MCF 10A (cell line): Measurements from ENCODE around the gene PRDM2. TPM values are rescaled to one million over a fixed set of nuclear protein-coding genes. Genes with fewer than 3 reads are reported as not detected.

ENCODE experiments used
- BruUV-seq: library from RNA; stranded (reverse); fragments of 400-500 nt; replicated peaks from 2 replicates; lab custom pipeline; 2021; lab: Mats Ljungman, UMichigan
- CTCF ChIA-PET: fragments of 300-600 bp; sonication (Branson Sonifier 250); formaldehyde crosslinking; extraction: SDS; loops from one replicate; lab custom pipeline; 2021; ENCODE audit warnings: antibody characterized with exemption, inconsistent platforms; lab: Yijun Ruan, JAX
- POLR2A ChIA-PET: fragments of 300-600, 350-650 bp; sonication (Branson Sonifier 250); formaldehyde crosslinking; extraction: SDS; loops from one replicate; lab custom pipeline; 2020; ENCODE audit warnings: antibody characterized with exemption, inconsistent platforms; lab: Yijun Ruan, JAX
- DNase-seq: peaks from one replicate; pipeline ENCODE4 v3.0.0-alpha.2; 2018; ENCODE audit not compliant: unreplicated experiment
- H3K27ac Mint-ChIP-seq: one replicate; pipeline ENCODE4 v1.8.0; 2022; ENCODE audit warnings: mild to moderate bottlenecking, low read depth, mixed read lengths; ENCODE audit not compliant: unreplicated experiment
- H3K27me3 Mint-ChIP-seq: one replicate; pipeline ENCODE4 v1.8.0; 2022; ENCODE audit warnings: mixed read lengths; ENCODE audit not compliant: insufficient read depth, unreplicated experiment
- H3K36me3 Mint-ChIP-seq: one replicate; pipeline ENCODE4 v1.8.0; 2022; ENCODE audit warnings: mild to moderate bottlenecking, moderate library complexity, mixed read lengths; ENCODE audit not compliant: insufficient read depth, unreplicated experiment
- H3K4me1 Mint-ChIP-seq: one replicate; pipeline ENCODE4 v1.8.0; 2022; ENCODE audit warnings: mixed read lengths; ENCODE audit not compliant: insufficient read depth, unreplicated experiment
- H3K4me3 Mint-ChIP-seq: one replicate; pipeline ENCODE4 v1.8.0; 2022; ENCODE audit warnings: mild to moderate bottlenecking, moderate library complexity, mixed read lengths; ENCODE audit not compliant: unreplicated experiment
- H3K9me3 Mint-ChIP-seq: one replicate; pipeline ENCODE4 v1.8.0; 2022; ENCODE audit warnings: mixed read lengths; ENCODE audit not compliant: unreplicated experiment
- intact Hi-C: fragments of 100-400 bp; cut with micrococcal nuclease; formaldehyde crosslinking; loops from 2 replicates; pipeline ENCODE4 v1.14.1; 2022
- total RNA-seq: library from RNA; stranded (reverse); gene quantifications from 2 replicates; pipeline ENCODE4 v1.2.3, GENCODE V29; 2022
- TF ChIP-seq, protein P1 (sequence below): fragments of 200-600 bp; IDR thresholded peaks from one replicate; pipeline ENCODE4 v1.8.0; 2022; ENCODE audit warnings: antibody characterized with exemption, mild to moderate bottlenecking; ENCODE audit not compliant: unreplicated experiment

Gene PRDM2
- total RNA-seq, 1 experiment from 2014 or later, result 26.6 TPM

DNA sequence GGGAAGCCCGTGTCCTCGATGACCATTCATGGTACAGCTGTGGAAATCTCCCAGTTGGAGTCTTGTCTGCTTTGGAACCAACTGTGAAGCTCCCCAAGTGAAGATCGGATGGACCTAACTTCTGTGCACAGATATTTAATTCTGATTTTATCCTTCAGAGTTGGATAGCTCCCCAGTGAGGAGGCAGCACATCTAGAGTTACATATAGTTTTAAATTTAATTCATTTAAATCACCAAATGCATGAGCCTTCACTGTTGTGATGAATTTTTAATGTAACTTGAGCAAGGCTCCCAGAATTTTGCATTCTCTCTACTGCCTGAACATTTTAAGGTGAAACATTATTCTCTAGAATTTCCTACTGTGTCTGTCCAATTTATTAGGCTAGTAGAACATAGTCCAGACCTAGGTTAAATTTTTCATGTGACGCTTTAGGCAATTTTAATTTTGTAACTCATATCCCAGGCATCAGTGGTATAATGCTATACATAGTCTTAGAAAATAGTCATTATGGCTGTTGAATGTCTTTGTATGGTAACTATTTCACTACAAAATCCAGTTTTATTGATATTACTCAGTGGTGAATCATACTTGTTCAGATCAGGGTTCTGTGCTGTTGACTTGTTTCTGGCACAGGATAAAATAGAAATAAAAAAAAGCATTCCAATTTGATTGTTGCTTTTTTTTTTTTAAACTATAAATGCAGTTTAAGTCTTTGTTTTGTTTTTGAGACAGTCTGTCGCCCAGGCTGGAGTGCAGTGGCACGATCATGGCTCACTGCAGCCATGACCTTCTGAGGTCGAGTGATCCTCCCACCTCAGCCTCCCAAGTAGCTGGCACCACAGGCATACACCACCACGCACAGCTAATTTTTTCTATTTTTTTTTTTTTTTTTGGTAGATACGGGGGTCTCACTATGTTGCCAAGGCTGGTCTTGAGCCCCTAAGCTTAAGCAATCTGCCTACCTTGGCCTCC lies 66.9 kb downstream of the PRDM2 start:
- Mint-ChIP-seq H3K36me3 (peaks cover 25% of the 10 kb centered on the region), H3K27ac (peak overlapping the region; percentile 61), H3K27me3 (no peaks in the 10 kb centered on the region), H3K9me3 (no peaks in the 10 kb centered on the region), H3K4me1 (peaks cover 19% of the 10 kb centered on the region), H3K4me3 (no peak overlapping the region)
- DNase-seq, result peak; percentile 45
- intact Hi-C loops, result no loop called here
- CTCF ChIA-PET, result no interaction called here
- POLR2A ChIA-PET, result interaction anchor here (0.8 kb wide), 1 partner anchor 11 kb away, joined by 3 read pairs; no protein-coding TSS in a partner anchor
- no TSS peak for BruUV-seq
- TF ChIP-seq, protein P1, sequence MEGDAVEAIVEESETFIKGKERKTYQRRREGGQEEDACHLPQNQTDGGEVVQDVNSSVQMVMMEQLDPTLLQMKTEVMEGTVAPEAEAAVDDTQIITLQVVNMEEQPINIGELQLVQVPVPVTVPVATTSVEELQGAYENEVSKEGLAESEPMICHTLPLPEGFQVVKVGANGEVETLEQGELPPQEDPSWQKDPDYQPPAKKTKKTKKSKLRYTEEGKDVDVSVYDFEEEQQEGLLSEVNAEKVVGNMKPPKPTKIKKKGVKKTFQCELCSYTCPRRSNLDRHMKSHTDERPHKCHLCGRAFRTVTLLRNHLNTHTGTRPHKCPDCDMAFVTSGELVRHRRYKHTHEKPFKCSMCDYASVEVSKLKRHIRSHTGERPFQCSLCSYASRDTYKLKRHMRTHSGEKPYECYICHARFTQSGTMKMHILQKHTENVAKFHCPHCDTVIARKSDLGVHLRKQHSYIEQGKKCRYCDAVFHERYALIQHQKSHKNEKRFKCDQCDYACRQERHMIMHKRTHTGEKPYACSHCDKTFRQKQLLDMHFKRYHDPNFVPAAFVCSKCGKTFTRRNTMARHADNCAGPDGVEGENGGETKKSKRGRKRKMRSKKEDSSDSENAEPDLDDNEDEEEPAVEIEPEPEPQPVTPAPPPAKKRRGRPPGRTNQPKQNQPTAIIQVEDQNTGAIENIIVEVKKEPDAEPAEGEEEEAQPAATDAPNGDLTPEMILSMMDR, result no peak

DNA sequence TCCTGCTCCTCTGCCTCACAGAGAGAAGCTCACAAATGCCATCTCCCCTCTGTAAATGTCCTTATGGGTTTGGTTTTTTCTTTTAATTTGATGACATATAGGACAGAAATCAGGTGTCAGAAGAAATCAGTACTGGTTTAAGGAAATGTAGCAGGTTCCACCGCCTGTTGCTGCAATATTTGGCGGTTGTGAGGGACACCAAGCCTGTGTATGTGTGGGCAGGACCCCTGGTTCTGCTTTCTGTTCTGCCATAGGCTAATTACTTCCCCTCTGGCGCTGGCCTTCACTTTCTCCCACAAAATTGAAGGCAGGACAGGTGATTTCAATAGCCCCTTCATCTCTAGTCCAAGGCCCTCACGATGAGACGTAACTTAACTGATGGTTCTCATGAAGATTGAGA lies 69.2 kb downstream of the PRDM2 start:
- Mint-ChIP-seq H3K9me3 (no peaks in the 10 kb centered on the region), H3K4me1 (peaks cover 16% of the 10 kb centered on the region), H3K27me3 (no peaks in the 10 kb centered on the region), H3K4me3 (no peak overlapping the region), H3K27ac (no peak overlapping the region), H3K36me3 (peaks cover 25% of the 10 kb centered on the region)
- BruUV-seq, result no TSS peak
- ChIA-PET POLR2A (no interaction called here), CTCF (no interaction called here)
- no peak for DNase-seq
- intact Hi-C loops, result no loop called here
- TF ChIP-seq, protein P1, result no peak

DNA sequence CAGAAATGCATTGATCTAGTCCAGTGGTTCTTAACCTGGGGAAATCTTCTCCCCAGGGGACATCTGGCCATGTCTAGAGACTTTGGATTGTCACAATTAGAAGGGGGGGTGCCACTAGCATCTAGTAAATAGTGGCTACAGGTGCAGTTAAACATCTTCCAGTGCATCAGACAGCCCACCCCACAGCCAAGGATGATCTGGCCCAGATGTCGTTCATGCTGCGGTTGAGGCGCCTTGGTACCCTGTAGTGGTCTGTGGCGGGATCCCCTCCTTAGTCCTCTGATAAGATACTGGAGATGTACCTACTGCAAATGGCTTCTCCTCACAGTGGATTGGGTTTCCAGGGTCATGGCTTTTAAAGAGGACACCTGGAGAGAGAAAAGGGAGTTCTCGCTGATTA lies 69.8 kb downstream of the PRDM2 start:
- CTCF ChIA-PET, result no interaction called here
- POLR2A ChIA-PET, result no interaction called here
- H3K9me3 Mint-ChIP-seq, result no peaks in the 10 kb centered on the region
- no peaks in the 10 kb centered on the region for H3K27me3 Mint-ChIP-seq
- TF ChIP-seq, protein P1, result no peak
- intact Hi-C loops, result no loop called here
- no peak for DNase-seq
- peaks cover 25% of the 10 kb centered on the region for H3K36me3 Mint-ChIP-seq
- no TSS peak for BruUV-seq
- H3K27ac Mint-ChIP-seq, result no peak overlapping the region
- no peak overlapping the region for H3K4me3 Mint-ChIP-seq
- peaks cover 12% of the 10 kb centered on the region for H3K4me1 Mint-ChIP-seq

GRCh38 chr1:13770743-13771142 lies 70.8 kb downstream of the PRDM2 start:
- Mint-ChIP-seq H3K4me1 (peaks cover 8% of the 10 kb centered on the region), H3K4me3 (no peak overlapping the region), H3K36me3 (peaks cover 25% of the 10 kb centered on the region), H3K27me3 (no peaks in the 10 kb centered on the region), H3K9me3 (no peaks in the 10 kb centered on the region), H3K27ac (no peak overlapping the region)
- ChIA-PET CTCF (no interaction called here), POLR2A (interaction anchor here (0.7 kb wide), 1 partner anchor 12 kb away, joined by 3 read pairs; no protein-coding TSS in a partner anchor)
- intact Hi-C loops, result no loop called here
- TF ChIP-seq, protein P1, result no peak
- DNase-seq, result no peak
- BruUV-seq, result no TSS peak
